ENCODE results near the gene FOXP1.
A peak's percentile ranks its signal among the peaks of the same experiment; 100 is the strongest.

The FOXP1 gene

GRCh38 chr3:71395470-71395869 lies 188.1 kb downstream of the FOXP1 start:
- H3K27me3 Mint-ChIP-seq = no peaks in the 10 kb centered on the region
- peaks cover 4% of the 10 kb centered on the region for H3K36me3 Mint-ChIP-seq (ENCODE audit: insufficient read depth)
- H3K4me3 Mint-ChIP-seq = no peak overlapping the region
- no peak for DNase-seq (ENCODE audit: low spot score in 2 of 2)
- no peaks in the 10 kb centered on the region for H3K9me3 Mint-ChIP-seq
- H3K4me1 Mint-ChIP-seq = peaks cover 47% of the 10 kb centered on the region
- no peak for ATAC-seq (replicated peaks; ENCODE audit: extremely low read depth, poor library complexity, severe bottlenecking)
- peak overlapping the region; percentile 63 for H3K27ac Mint-ChIP-seq (ENCODE audit: low read depth)

GRCh38 chr3:71393745-71394144 lies 189.8 kb downstream of the FOXP1 start:
- H3K36me3 Mint-ChIP-seq (ENCODE audit: insufficient read depth) = peaks cover 2% of the 10 kb centered on the region
- H3K4me3 Mint-ChIP-seq = no peak overlapping the region
- no peak overlapping the region for H3K27ac Mint-ChIP-seq (ENCODE audit: low read depth)
- H3K4me1 Mint-ChIP-seq = peaks cover 40% of the 10 kb centered on the region
- H3K27me3 Mint-ChIP-seq = no peaks in the 10 kb centered on the region
- H3K9me3 Mint-ChIP-seq = no peaks in the 10 kb centered on the region
- DNase-seq (ENCODE audit: low spot score in 2 of 2) = no peak
- ATAC-seq (replicated peaks; ENCODE audit: extremely low read depth, poor library complexity, severe bottlenecking) = no peak

GRCh38 chr3:71393093-71393492 lies 190.4 kb downstream of the FOXP1 start:
- Mint-ChIP-seq H3K9me3 (no peaks in the 10 kb centered on the region), H3K27ac (ENCODE audit: low read depth) (no peak overlapping the region), H3K4me3 (no peak overlapping the region), H3K4me1 (peaks cover 33% of the 10 kb centered on the region), H3K36me3 (ENCODE audit: insufficient read depth) (peaks cover 2% of the 10 kb centered on the region), H3K27me3 (no peaks in the 10 kb centered on the region)
- ATAC-seq (replicated peaks; ENCODE audit: extremely low read depth, poor library complexity, severe bottlenecking) (peak; percentile 66), DNase-seq (ENCODE audit: low spot score in 2 of 2) (no peak)

DNA sequence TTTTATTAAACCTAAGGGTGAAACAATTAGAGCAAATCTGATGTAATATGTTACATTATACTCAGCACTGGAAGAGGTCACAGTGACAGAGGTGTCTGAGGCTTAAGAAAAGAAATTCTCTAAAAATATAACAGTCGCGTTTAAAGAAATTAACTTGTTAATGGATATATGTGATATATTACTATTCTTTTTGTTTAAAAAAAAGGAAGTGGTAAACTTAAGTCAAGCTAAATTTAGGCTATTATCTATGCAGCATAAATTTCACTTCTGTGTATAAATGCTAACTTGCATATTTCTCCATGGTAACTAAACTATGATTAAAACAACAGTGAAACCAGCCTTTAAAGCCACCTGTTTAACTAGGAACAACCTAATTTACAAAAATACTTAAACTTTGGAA lies 191.3 kb downstream of the FOXP1 start:
- H3K4me1 Mint-ChIP-seq = peaks cover 25% of the 10 kb centered on the region

GRCh38 chr3:71391361-71391760 lies 192.2 kb downstream of the FOXP1 start:
- peak overlapping the region; percentile 31 for H3K4me3 Mint-ChIP-seq
- H3K4me1 Mint-ChIP-seq = peaks cover 23% of the 10 kb centered on the region
- no peaks in the 10 kb centered on the region for H3K27me3 Mint-ChIP-seq
- DNase-seq (ENCODE audit: low spot score in 2 of 2) (no peak), ATAC-seq (replicated peaks; ENCODE audit: extremely low read depth, poor library complexity, severe bottlenecking) (no peak)
- H3K9me3 Mint-ChIP-seq = no peaks in the 10 kb centered on the region
- peaks cover 2% of the 10 kb centered on the region for H3K36me3 Mint-ChIP-seq (ENCODE audit: insufficient read depth)
- peak overlapping the region; percentile 75 for H3K27ac Mint-ChIP-seq (ENCODE audit: low read depth)

More for the DNA sequence above, 191.3 kb downstream of the FOXP1 start:
- no peak overlapping the region for H3K4me3 Mint-ChIP-seq
- DNase-seq (ENCODE audit: low spot score in 2 of 2) (no peak), ATAC-seq (replicated peaks; ENCODE audit: extremely low read depth, poor library complexity, severe bottlenecking) (peak; percentile 68)
- peaks cover 2% of the 10 kb centered on the region for H3K36me3 Mint-ChIP-seq (ENCODE audit: insufficient read depth)
- H3K9me3 Mint-ChIP-seq = no peaks in the 10 kb centered on the region
- no peaks in the 10 kb centered on the region for H3K27me3 Mint-ChIP-seq
- peak overlapping the region; percentile 75 for H3K27ac Mint-ChIP-seq (ENCODE audit: low read depth)

- no peaks in the 10 kb centered on the region for H3K27me3 Mint-ChIP-seq
- ATAC-seq (replicated peaks; ENCODE audit: extremely low read depth, poor library complexity, severe bottlenecking) (no peak), DNase-seq (ENCODE audit: low spot score in 2 of 2) (no peak)
- peaks cover 2% of the 10 kb centered on the region for H3K36me3 Mint-ChIP-seq (ENCODE audit: insufficient read depth)
- H3K27ac Mint-ChIP-seq (ENCODE audit: low read depth) = no peak overlapping the region
- peaks cover 23% of the 10 kb centered on the region for H3K4me1 Mint-ChIP-seq
- peak overlapping the region; percentile 46 for H3K4me3 Mint-ChIP-seq
- no peaks in the 10 kb centered on the region for H3K9me3 Mint-ChIP-seq
These were observed 193.5 kb downstream of the FOXP1 start for GRCh38 chr3:71389911-71390573.

DNA sequence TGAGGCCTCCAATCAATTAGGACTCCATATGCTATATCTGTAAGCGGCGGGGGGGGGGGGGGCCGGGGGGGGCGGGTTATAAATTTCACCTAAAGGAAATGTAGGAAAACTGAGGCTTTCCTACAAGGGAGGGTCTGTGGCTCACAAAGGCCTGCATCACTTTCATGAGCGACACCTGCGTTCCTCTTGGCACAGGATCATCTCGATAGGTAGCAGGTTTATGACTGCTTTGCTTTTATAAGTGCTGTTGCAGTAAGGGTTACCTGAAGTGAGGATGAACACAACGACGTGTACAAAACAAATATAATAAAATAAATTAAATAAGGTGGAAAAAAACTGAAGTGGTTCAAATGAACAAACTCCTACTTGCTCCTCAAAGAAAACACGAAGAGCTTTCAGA lies 194.3 kb downstream of the FOXP1 start:
- Mint-ChIP-seq H3K27me3 (no peaks in the 10 kb centered on the region), H3K36me3 (ENCODE audit: insufficient read depth) (peaks cover 2% of the 10 kb centered on the region), H3K4me1 (peaks cover 32% of the 10 kb centered on the region), H3K4me3 (no peak overlapping the region), H3K27ac (ENCODE audit: low read depth) (no peak overlapping the region), H3K9me3 (no peaks in the 10 kb centered on the region)
- no peak for ATAC-seq (replicated peaks; ENCODE audit: extremely low read depth, poor library complexity, severe bottlenecking)
- DNase-seq (ENCODE audit: low spot score in 2 of 2) = no peak

- no peaks in the 10 kb centered on the region for H3K9me3 Mint-ChIP-seq
- DNase-seq (ENCODE audit: low spot score in 2 of 2) (no peak), ATAC-seq (replicated peaks; ENCODE audit: extremely low read depth, poor library complexity, severe bottlenecking) (no peak)
- no peak overlapping the region for H3K4me3 Mint-ChIP-seq
- H3K36me3 Mint-ChIP-seq (ENCODE audit: insufficient read depth) = no peaks in the 10 kb centered on the region
- no peak overlapping the region for H3K27ac Mint-ChIP-seq (ENCODE audit: low read depth)
- H3K27me3 Mint-ChIP-seq = no peaks in the 10 kb centered on the region
- H3K4me1 Mint-ChIP-seq = peaks cover 37% of the 10 kb centered on the region
These were observed 194.9 kb downstream of the FOXP1 start for GRCh38 chr3:71388535-71389120.

GRCh38 chr3:71387586-71387985 lies 195.9 kb downstream of the FOXP1 start:
- peaks cover 48% of the 10 kb centered on the region for H3K4me1 Mint-ChIP-seq
- ATAC-seq (replicated peaks; ENCODE audit: extremely low read depth, poor library complexity, severe bottlenecking) = no peak
- no peak overlapping the region for H3K4me3 Mint-ChIP-seq
- no peak for DNase-seq (ENCODE audit: low spot score in 2 of 2)
- no peaks in the 10 kb centered on the region for H3K9me3 Mint-ChIP-seq
- H3K36me3 Mint-ChIP-seq (ENCODE audit: insufficient read depth) = no peaks in the 10 kb centered on the region
- H3K27ac Mint-ChIP-seq (ENCODE audit: low read depth) = no peak overlapping the region
- H3K27me3 Mint-ChIP-seq = no peaks in the 10 kb centered on the region

DNA sequence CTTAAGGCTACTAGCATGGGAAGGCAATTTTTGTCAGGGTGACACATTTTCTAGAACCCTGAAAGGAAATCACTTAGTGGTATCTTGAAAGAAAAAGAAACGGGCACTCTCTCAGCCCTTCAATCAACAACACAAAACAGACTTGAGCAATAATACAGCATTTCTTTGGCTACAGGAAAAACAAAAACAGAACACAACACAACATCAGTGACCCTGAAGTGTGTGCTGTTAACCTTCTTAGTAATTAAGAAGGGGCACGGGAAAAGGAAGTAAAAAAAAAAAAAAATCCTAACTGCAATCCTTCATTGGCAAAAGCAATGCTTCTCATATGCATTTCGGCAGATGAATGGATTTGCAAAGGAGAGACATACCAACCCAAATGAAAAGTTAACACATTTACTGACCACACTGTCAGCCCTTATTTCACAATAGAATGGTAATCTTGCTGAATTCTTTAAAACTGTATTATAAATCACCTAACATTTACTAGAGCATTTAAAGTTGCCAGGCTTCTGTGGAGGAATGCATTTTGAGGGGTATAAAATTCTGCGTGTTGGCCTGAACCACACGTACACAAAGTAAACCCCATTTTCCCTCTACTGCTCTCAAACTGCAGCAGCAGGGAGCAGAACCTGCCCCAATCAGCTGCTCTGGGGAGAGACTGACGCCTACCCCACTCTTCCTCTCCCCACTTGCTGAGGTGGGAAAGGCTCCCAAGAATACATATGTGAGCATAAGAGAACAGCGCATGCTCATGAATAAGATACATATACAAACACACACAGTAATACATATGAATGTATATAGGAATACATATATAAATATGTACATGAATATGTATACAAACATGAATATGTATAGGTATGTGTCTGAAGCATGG lies 198.5 kb downstream of the FOXP1 start:
- peak overlapping the region; percentile 2 for H3K4me3 Mint-ChIP-seq
- H3K4me1 Mint-ChIP-seq = peaks cover 43% of the 10 kb centered on the region
- no peak overlapping the region for H3K27ac Mint-ChIP-seq (ENCODE audit: low read depth)

DNA sequence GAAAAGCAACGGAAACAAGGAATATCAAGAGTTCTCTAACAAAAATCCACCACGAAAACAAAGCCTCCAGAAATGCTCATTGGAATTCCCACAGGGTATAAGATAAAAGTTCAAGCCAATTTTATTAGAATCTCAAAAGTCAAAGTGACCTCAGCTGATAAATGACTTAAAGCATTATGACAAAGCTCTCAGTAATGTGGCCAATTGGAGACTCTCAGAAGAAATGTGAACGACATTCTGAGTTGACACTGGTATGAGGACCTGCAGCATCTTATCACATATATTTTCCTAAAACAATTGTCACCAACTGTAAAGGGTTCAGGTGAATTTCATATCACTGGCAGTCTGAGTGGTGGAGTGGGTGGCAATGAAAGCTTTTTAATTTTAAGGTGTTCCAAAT lies 199.1 kb downstream of the FOXP1 start:
- ATAC-seq (replicated peaks; ENCODE audit: extremely low read depth, poor library complexity, severe bottlenecking) (no peak), DNase-seq (ENCODE audit: low spot score in 2 of 2) (no peak)
- peaks cover 6% of the 10 kb centered on the region for H3K36me3 Mint-ChIP-seq (ENCODE audit: insufficient read depth)
- peaks cover 49% of the 10 kb centered on the region for H3K4me1 Mint-ChIP-seq
- H3K4me3 Mint-ChIP-seq = peak overlapping the region; percentile 2
- no peak overlapping the region for H3K27ac Mint-ChIP-seq (ENCODE audit: low read depth)
- no peaks in the 10 kb centered on the region for H3K27me3 Mint-ChIP-seq
- H3K9me3 Mint-ChIP-seq = no peaks in the 10 kb centered on the region

More for the DNA sequence above, 198.5 kb downstream of the FOXP1 start:
- DNase-seq (ENCODE audit: low spot score in 2 of 2) (no peak), ATAC-seq (replicated peaks; ENCODE audit: extremely low read depth, poor library complexity, severe bottlenecking) (no peak)
- no peaks in the 10 kb centered on the region for H3K27me3 Mint-ChIP-seq
- H3K9me3 Mint-ChIP-seq = no peaks in the 10 kb centered on the region
- H3K36me3 Mint-ChIP-seq (ENCODE audit: insufficient read depth) = peaks cover 4% of the 10 kb centered on the region

DNA sequence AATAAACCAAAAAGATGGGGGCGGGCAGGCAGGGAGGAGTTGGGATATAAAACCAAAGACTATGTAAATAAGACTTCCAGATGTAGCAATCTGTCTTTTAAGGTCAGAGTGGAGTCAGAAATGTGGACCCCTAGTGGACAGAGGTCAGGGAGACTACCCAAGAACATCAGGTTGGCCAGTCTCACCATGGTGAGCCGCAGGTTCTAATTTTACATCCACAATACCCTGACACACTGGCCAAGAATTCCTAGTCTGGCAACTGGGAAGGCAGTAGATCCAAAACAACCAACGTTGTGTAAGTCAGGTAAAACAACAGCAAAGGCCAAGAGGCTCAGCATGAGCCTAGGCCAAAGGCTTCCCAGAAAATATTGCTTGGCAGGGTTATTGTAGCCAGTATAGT lies 203.4 kb downstream of the FOXP1 start:
- no peaks in the 10 kb centered on the region for H3K9me3 Mint-ChIP-seq

More for the DNA sequence above, 203.4 kb downstream of the FOXP1 start:
- no peak for ATAC-seq (replicated peaks; ENCODE audit: extremely low read depth, poor library complexity, severe bottlenecking)
- Mint-ChIP-seq H3K27ac (ENCODE audit: low read depth) (no peak overlapping the region), H3K4me3 (no peak overlapping the region), H3K36me3 (ENCODE audit: insufficient read depth) (peaks cover 6% of the 10 kb centered on the region), H3K27me3 (no peaks in the 10 kb centered on the region), H3K4me1 (peaks cover 43% of the 10 kb centered on the region)
- DNase-seq (ENCODE audit: low spot score in 2 of 2) = no peak

Data from central memory CD8-positive, alpha-beta T cell (primary cell).